A549 (cell line): ENCODE data around the gene OR56B4. TPM values are rescaled to one million over a fixed set of nuclear protein-coding genes. Genes with fewer than 3 reads are reported as not detected.

Experiments used
- ATAC-seq, 2 experiments: fragments of 200-7000 bp in 1 of 2; fragments of >200 bp in 1 of 2; cut with Nextera tagmentation in 1 of 2; cut with Tn5 transposase in 1 of 2; 3 replicates each; pipeline versions ENCODE4 v1.8.0 to v1.9.1; 2018 to 2020; ENCODE audit warnings: mild to moderate bottlenecking in 1 of 2, moderate library complexity in 1 of 2
- CTCF ChIA-PET: fragments of 300-600 bp; sonication (Branson Sonifier 250); formaldehyde crosslinking; extraction: SDS; loops from one replicate; lab custom pipeline; 2021; ENCODE audit warnings: antibody characterized with exemption, inconsistent platforms; lab: Yijun Ruan, JAX
- POLR2A ChIA-PET: fragments of 350-600 bp; formaldehyde crosslinking; extraction: SDS; loops from one replicate; lab custom pipeline; 2021; ENCODE audit warnings: antibody characterized with exemption, inconsistent platforms; lab: Yijun Ruan, JAX
- DNase-seq, 2 experiments: peaks; one replicate each; pipeline versions ENCODE4 v3.0.0 to v3.0.0-alpha.2; 2011 to 2016; ENCODE audit warnings: low read depth in 1 of 2, low spot score in 1 of 2
- FAIRE-seq: peaks from 2 replicates; lab custom pipeline; 2011; peaks lifted over from hg19 to GRCh38; lab: Jason Lieb, UNC
- H3K27ac ChIP-seq, 2 experiments: fragments of >200 bp; sonication (Bioruptor Twin); formaldehyde crosslinking; 3 replicates each; pipeline ENCODE4 v1.5.1; 2016 to 2017
- H3K4me1 ChIP-seq: fragments of >200 bp; sonication (Bioruptor Twin); formaldehyde crosslinking; 3 replicates; pipeline ENCODE4 v1.6.1; 2016
- H3K4me2 ChIP-seq: fragments of >200 bp; sonication (Bioruptor Twin); formaldehyde crosslinking; 3 replicates; pipeline ENCODE4 v1.6.1; 2016
- H3K4me3 ChIP-seq: fragments of >200 bp; sonication (Bioruptor Twin); formaldehyde crosslinking; 3 replicates; pipeline ENCODE4 v1.5.1; 2016
- H3K9me3 ChIP-seq: fragments of >200 bp; sonication (Bioruptor Twin); formaldehyde crosslinking; 3 replicates; pipeline ENCODE4 v1.6.1; 2016
- CBX2 ChIP-seq: fragments of 200-600 bp; sonication (generic); IDR thresholded peaks from 2 replicates; pipeline ENCODE4 v1.6.1; 2016; ENCODE audit warnings: low read depth, mild to moderate bottlenecking, borderline replicate concordance
- CEBPB ChIP-seq, 2 experiments: fragments of >200 bp in 1 of 2; sonication (Bioruptor Twin) in 1 of 2; formaldehyde crosslinking in 1 of 2; IDR thresholded peaks; 2 replicates each; pipeline ENCODE4 v1.6.1; 2012 to 2016
- ESRRA ChIP-seq: fragments of 150-350 bp; IDR thresholded peaks from 2 replicates; pipeline ENCODE4 v1.6.1; 2014; ENCODE audit warnings: mild to moderate bottlenecking, low read length, borderline replicate concordance
- FOSB ChIP-seq: fragments of 250-450 bp; sonication (Bioruptor Pico); IDR thresholded peaks from 2 replicates; pipeline ENCODE4 v1.5.0; 2020; ENCODE audit warnings: mild to moderate bottlenecking, moderate library complexity
- FOSL2 ChIP-seq, 2 experiments: fragments of 450-650 bp in 1 of 2; fragments of >200 bp in 1 of 2; sonication (Bioruptor Twin) in 1 of 2; formaldehyde crosslinking; IDR thresholded peaks; 2 replicates each; pipeline versions ENCODE4 v1.5.0 to v1.6.1; 2016 to 2020; ENCODE audit warnings: mild to moderate bottlenecking in 1 of 2, moderate library complexity in 1 of 2
- HDAC2 ChIP-seq: fragments of 200-600 bp; sonication (generic); IDR thresholded peaks from 2 replicates; pipeline ENCODE4 v1.6.1; 2016
- HOXB5 ChIP-seq: fragments of 250-450 bp; sonication (Bioruptor Pico); IDR thresholded peaks from 2 replicates; pipeline ENCODE4 v1.5.0; 2020; ENCODE audit warnings: mild to moderate bottlenecking, moderate library complexity
- JUNB ChIP-seq: fragments of >200 bp; sonication (Bioruptor Twin); formaldehyde crosslinking; IDR thresholded peaks from 2 replicates; pipeline ENCODE4 v1.6.1; 2016
- KDM5A ChIP-seq: fragments of 200-600 bp; sonication (generic); IDR thresholded peaks from 2 replicates; pipeline ENCODE4 v1.6.1; 2016; ENCODE audit warnings: antibody characterized with exemption, mild to moderate bottlenecking
- MAZ ChIP-seq: fragments of 150-350 bp; IDR thresholded peaks from 2 replicates; pipeline ENCODE4 v1.6.1; 2014; ENCODE audit warnings: antibody characterized with exemption, low read depth, low read length, borderline replicate concordance
- NR3C1 ChIP-seq: fragments of >200 bp; sonication (Bioruptor Twin); formaldehyde crosslinking; IDR thresholded peaks from 3 replicates; pipeline ENCODE4 v1.6.1; 2017
- PBX3 ChIP-seq: IDR thresholded peaks from 2 replicates; pipeline ENCODE4 v1.6.1; 2012
- POLR2A ChIP-seq: IDR thresholded peaks from 2 replicates; pipeline ENCODE4 v1.6.1; 2012; ENCODE audit warnings: mild to moderate bottlenecking, low read length
- RARB ChIP-seq: fragments of 250-450 bp; sonication (Bioruptor Pico); IDR thresholded peaks from 2 replicates; pipeline ENCODE4 v1.8.0; 2021; ENCODE audit warnings: mild to moderate bottlenecking, moderate library complexity
- RCOR1 ChIP-seq: fragments of 150-350 bp; IDR thresholded peaks from 2 replicates; pipeline ENCODE4 v1.6.1; 2014; ENCODE audit warnings: antibody characterized with exemption, low read length, low read depth
- SREBF2 ChIP-seq: fragments of 450-650 bp; IDR thresholded peaks from 2 replicates; pipeline ENCODE4 v1.6.1; 2014; ENCODE audit warnings: mild to moderate bottlenecking, moderate library complexity
- ZC3H11A ChIP-seq: fragments of 450-650 bp; IDR thresholded peaks from 2 replicates; pipeline ENCODE4 v1.6.1; 2014; ENCODE audit warnings: antibody characterized with exemption, mild to moderate bottlenecking
- ZFP36 ChIP-seq: fragments of 450-650 bp; IDR thresholded peaks from 2 replicates; pipeline ENCODE4 v1.6.1; 2014; ENCODE audit warnings: borderline replicate concordance; ENCODE audit not compliant: partially characterized antibody
- ZNF302 ChIP-seq: fragments of 250-450 bp; sonication (Bioruptor Pico); IDR thresholded peaks from 2 replicates; pipeline ENCODE4 v1.9.0; 2021; ENCODE audit warnings: inconsistent platforms, mild to moderate bottlenecking, moderate library complexity
- ZSCAN20 ChIP-seq: fragments of 250-450 bp; sonication (Bioruptor Pico); IDR thresholded peaks from 2 replicates; pipeline ENCODE4 v1.8.0; 2022; ENCODE audit warnings: mild to moderate bottlenecking, moderate library complexity
- WGBS: methylation state at CpG from one replicate; pipeline ENCODE4 v1.1.6; 2017; ENCODE audit errors: missing lambda C conversion rate; 5-methylcytosine and 5-hydroxymethylcytosine counted together
- polyA plus RNA-seq, 4 experiments: library from polyadenylated mRNA; depleted of rRNA in 3 of 4; stranded (reverse); fragments of >200 nt; fragmentation: RNase III in 1 of 4; extraction: RNeasy Plus Mini Kit Qiagen cat#74134 plus additional on column Dnase treatment in 1 of 4; gene quantifications; 2 replicates in 3 of 4; 3 replicates in 1 of 4; pipeline ENCODE4 v1.2.3, GENCODE V29; 2011 to 2017
- TF ChIP-seq, protein P1 (sequence below): fragments of >200 bp; sonication (Bioruptor Twin); formaldehyde crosslinking; IDR thresholded peaks from 2 replicates; pipeline ENCODE4 v1.6.1; 2016
- TF ChIP-seq, protein P2 (sequence below): fragments of >200 bp; sonication (Bioruptor Twin); formaldehyde crosslinking; IDR thresholded peaks from 3 replicates; pipeline ENCODE4 v1.5.1; 2016
- TF ChIP-seq, protein P3 (sequence below): fragments of 200-600 bp; sonication (generic); IDR thresholded peaks from 2 replicates; pipeline ENCODE4 v1.6.1; 2016; ENCODE audit warnings: antibody characterized with exemption, mild to moderate bottlenecking, moderate library complexity
- TF ChIP-seq, protein P4 (sequence below): fragments of >200 bp; sonication (Bioruptor Twin); formaldehyde crosslinking; IDR thresholded peaks from 3 replicates; pipeline ENCODE4 v1.6.1; 2016

OR56B4 gene
- polyA plus RNA-seq, 2 of the 4 experiments (the other 2 are of a cell fraction) = not detected

- no peak overlapping the region for H3K4me2 ChIP-seq
- TF ChIP-seq ZC3H11A (no peak), RCOR1 (no peak), PBX3 (no peak)
- TF ChIP-seq, protein P1, sequence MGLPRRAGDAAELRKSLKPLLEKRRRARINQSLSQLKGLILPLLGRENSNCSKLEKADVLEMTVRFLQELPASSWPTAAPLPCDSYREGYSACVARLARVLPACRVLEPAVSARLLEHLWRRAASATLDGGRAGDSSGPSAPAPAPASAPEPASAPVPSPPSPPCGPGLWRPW = no peak
- TF ChIP-seq, protein P2, sequence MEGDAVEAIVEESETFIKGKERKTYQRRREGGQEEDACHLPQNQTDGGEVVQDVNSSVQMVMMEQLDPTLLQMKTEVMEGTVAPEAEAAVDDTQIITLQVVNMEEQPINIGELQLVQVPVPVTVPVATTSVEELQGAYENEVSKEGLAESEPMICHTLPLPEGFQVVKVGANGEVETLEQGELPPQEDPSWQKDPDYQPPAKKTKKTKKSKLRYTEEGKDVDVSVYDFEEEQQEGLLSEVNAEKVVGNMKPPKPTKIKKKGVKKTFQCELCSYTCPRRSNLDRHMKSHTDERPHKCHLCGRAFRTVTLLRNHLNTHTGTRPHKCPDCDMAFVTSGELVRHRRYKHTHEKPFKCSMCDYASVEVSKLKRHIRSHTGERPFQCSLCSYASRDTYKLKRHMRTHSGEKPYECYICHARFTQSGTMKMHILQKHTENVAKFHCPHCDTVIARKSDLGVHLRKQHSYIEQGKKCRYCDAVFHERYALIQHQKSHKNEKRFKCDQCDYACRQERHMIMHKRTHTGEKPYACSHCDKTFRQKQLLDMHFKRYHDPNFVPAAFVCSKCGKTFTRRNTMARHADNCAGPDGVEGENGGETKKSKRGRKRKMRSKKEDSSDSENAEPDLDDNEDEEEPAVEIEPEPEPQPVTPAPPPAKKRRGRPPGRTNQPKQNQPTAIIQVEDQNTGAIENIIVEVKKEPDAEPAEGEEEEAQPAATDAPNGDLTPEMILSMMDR = no peak
- DNase-seq = no peak
- 10% methylated on average over 4 of the region's 4 CpGs for WGBS
- H3K4me1 ChIP-seq = no peaks in the 10 kb centered on the region
- no peak overlapping the region for H3K4me3 ChIP-seq
- CTCF ChIA-PET = no interaction called here
- no peaks in the 10 kb centered on the region for H3K9me3 ChIP-seq
- no peak overlapping the region for H3K27ac ChIP-seq
- no peak for FAIRE-seq
- POLR2A ChIA-PET = no interaction called here
- no peak for ATAC-seq
Measured at GRCh38 chr11:6127881-6128280, 20.4 kb downstream of the OR56B4 start.

DNA sequence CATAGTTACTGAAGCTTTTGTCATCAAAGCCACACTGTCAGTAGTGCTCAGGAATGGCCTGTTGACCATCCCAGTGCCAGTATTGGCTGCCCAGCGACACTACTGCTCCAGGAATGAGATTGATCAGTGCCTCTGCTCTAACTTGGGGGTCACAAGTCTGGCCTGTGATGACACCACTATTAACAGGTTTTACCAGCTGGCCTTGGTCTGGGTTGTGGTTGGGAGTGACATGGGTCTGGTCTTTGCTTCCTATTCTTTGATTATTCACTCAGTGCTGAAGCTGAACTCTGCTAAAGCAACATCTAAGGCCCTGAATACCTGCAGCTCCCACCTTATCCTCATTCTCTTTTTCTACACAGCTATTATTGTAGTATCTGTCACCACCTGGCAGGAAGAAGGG, 21.5 kb downstream of the OR56B4 start:
- CTCF ChIA-PET = interaction anchor here (0.6 to 1.0 kb wide), 3 partner anchors 27 to 1653 kb away, joined by 3 to 4 read pairs (median 3); no protein-coding TSS in a partner anchor

DNA sequence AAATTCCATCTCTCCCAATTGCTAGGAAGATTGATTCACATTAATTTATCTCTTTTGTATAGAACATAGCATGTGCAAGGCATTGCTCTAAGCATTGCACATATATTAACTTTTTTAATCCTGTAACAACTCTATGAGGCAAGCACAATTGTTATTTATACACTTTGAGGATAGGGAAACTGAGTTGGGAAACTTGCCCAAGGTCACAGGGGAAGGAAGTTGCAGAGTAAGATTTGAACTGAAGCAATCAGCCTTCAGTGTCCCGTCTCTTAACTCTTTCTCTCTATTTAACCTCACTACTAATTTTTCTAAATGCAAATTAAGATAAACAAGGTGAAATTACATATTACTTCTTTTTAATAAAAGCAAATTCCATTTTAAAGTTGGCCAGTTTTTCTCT, 22.2 kb downstream of the OR56B4 start:
- no peak overlapping the region for H3K4me2 ChIP-seq
- FAIRE-seq = no peak
- ChIA-PET CTCF (interaction anchor here (0.6 to 1.0 kb wide), 2 partner anchors 27 to 1653 kb away, joined by 3 to 4 read pairs; no protein-coding TSS in a partner anchor), POLR2A (no interaction called here)
- no peaks in the 10 kb centered on the region for H3K4me1 ChIP-seq
- H3K27ac ChIP-seq = no peak overlapping the region
- no peaks in the 10 kb centered on the region for H3K9me3 ChIP-seq
- H3K4me3 ChIP-seq = no peak overlapping the region
- 17% methylated on average over 1 of the region's 1 CpG for WGBS
- no peak for ATAC-seq
- no peak for DNase-seq
- TF ChIP-seq HDAC2 (no peak), MAZ (no peak), ESRRA (no peak), ZFP36 (no peak), FOSL2 (IDR thresholded peaks at IDR 0.05) (no peak), FOSL2 (CRISPR knock-in tag; IDR thresholded peaks at IDR 0.05) (no peak), HOXB5 (no peak), CEBPB (IDR thresholded peaks at IDR 0.05) (no peak), RARB (CRISPR knock-in tag) (no peak), POLR2A (no peak), CBX2 (no peak), NR3C1 (no peak), KDM5A (no peak), ZNF302 (no peak), ZSCAN20 (CRISPR knock-in tag) (no peak), SREBF2 (no peak), JUNB (no peak)
- TF ChIP-seq, protein P1 = no peak
- TF ChIP-seq, protein P3, sequence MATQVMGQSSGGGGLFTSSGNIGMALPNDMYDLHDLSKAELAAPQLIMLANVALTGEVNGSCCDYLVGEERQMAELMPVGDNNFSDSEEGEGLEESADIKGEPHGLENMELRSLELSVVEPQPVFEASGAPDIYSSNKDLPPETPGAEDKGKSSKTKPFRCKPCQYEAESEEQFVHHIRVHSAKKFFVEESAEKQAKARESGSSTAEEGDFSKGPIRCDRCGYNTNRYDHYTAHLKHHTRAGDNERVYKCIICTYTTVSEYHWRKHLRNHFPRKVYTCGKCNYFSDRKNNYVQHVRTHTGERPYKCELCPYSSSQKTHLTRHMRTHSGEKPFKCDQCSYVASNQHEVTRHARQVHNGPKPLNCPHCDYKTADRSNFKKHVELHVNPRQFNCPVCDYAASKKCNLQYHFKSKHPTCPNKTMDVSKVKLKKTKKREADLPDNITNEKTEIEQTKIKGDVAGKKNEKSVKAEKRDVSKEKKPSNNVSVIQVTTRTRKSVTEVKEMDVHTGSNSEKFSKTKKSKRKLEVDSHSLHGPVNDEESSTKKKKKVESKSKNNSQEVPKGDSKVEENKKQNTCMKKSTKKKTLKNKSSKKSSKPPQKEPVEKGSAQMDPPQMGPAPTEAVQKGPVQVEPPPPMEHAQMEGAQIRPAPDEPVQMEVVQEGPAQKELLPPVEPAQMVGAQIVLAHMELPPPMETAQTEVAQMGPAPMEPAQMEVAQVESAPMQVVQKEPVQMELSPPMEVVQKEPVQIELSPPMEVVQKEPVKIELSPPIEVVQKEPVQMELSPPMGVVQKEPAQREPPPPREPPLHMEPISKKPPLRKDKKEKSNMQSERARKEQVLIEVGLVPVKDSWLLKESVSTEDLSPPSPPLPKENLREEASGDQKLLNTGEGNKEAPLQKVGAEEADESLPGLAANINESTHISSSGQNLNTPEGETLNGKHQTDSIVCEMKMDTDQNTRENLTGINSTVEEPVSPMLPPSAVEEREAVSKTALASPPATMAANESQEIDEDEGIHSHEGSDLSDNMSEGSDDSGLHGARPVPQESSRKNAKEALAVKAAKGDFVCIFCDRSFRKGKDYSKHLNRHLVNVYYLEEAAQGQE = no peak
- TF ChIP-seq, protein P4, sequence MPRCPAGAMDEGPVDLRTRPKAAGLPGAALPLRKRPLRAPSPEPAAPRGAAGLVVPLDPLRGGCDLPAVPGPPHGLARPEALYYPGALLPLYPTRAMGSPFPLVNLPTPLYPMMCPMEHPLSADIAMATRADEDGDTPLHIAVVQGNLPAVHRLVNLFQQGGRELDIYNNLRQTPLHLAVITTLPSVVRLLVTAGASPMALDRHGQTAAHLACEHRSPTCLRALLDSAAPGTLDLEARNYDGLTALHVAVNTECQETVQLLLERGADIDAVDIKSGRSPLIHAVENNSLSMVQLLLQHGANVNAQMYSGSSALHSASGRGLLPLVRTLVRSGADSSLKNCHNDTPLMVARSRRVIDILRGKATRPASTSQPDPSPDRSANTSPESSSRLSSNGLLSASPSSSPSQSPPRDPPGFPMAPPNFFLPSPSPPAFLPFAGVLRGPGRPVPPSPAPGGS = no peak

More for the DNA sequence above, 21.5 kb downstream of the OR56B4 start:
- ATAC-seq (no peak), DNase-seq (no peak), FAIRE-seq (no peak)
- no peaks in the 10 kb centered on the region for H3K4me1 ChIP-seq
- H3K9me3 ChIP-seq = no peaks in the 10 kb centered on the region
- POLR2A ChIA-PET = no interaction called here
- H3K4me3 ChIP-seq = no peak overlapping the region
- no peak for TF ChIP-seq FOSB (CRISPR knock-in tag)
- no peak overlapping the region for H3K4me2 ChIP-seq
- H3K27ac ChIP-seq = no peak overlapping the region
- 0% methylated on average over 1 of the region's 1 CpG for WGBS
